Measurements from ENCODE around the gene NTMT1.

The NTMT1 gene

GRCh38 chr9:129665814-129666520 lies 40.0 kb downstream of the NTMT1 start:
- H3K4me3 ChIP-seq (ENCODE audit: low read length, poor library complexity, severe bottlenecking): no peak overlapping the region
- H3K4me1 ChIP-seq (ENCODE audit: insufficient read depth, low read length, poor library complexity, severe bottlenecking): no peaks in the 10 kb centered on the region
- H3F3A ChIP-seq (ENCODE audit: low read depth): no peaks in the 10 kb centered on the region
- no peak for TF ChIP-seq CTCF (conservative IDR thresholded peaks at IDR 0.05; ENCODE audit: low read length)
- TF ChIP-seq EZH2phosphoT487 (IDR thresholded peaks at IDR 0.05; ENCODE audit: borderline replicate concordance): no peak
- no peaks in the 10 kb centered on the region for H3K79me2 ChIP-seq (ENCODE audit: insufficient read depth, low read length)
- H2AFZ ChIP-seq (ENCODE audit: low read length): no peak overlapping the region
- no peaks in the 10 kb centered on the region for H4K20me1 ChIP-seq (ENCODE audit: insufficient read depth, low read length, poor library complexity, severe bottlenecking)
- H3K9me2 ChIP-seq (replicated peaks; ENCODE audit: low read depth, low read length): no peaks in the 10 kb centered on the region
- no peaks in the 10 kb centered on the region for H3K27me3 ChIP-seq (ENCODE audit: insufficient read depth, low read length, poor library complexity, severe bottlenecking)
- H3K4me2 ChIP-seq (ENCODE audit: low read depth, low read length, poor library complexity, severe bottlenecking): no peak overlapping the region
- H3K36me3 ChIP-seq (ENCODE audit: insufficient read depth, low read length): no peaks in the 10 kb centered on the region
- no peak overlapping the region for H3K9ac ChIP-seq (ENCODE audit: low read depth, low read length, poor library complexity, severe bottlenecking)
- no peaks in the 10 kb centered on the region for H3K9me3 ChIP-seq (ENCODE audit: insufficient read depth, low read depth, low read length)

- Histone ChIP-seq H3F3A (ENCODE audit: low read depth) (no peaks in the 10 kb centered on the region), H4K20me1 (ENCODE audit: insufficient read depth, low read length, poor library complexity, severe bottlenecking) (no peaks in the 10 kb centered on the region), H3K4me1 (ENCODE audit: insufficient read depth, low read length, poor library complexity, severe bottlenecking) (no peaks in the 10 kb centered on the region), H3K4me2 (ENCODE audit: low read depth, low read length, poor library complexity, severe bottlenecking) (no peak overlapping the region), H3K79me2 (ENCODE audit: insufficient read depth, low read length) (no peaks in the 10 kb centered on the region), H3K9me3 (ENCODE audit: insufficient read depth, low read depth, low read length) (no peaks in the 10 kb centered on the region), H2AFZ (ENCODE audit: low read length) (no peak overlapping the region), H3K27me3 (ENCODE audit: insufficient read depth, low read length, poor library complexity, severe bottlenecking) (no peaks in the 10 kb centered on the region), H3K9me2 (replicated peaks; ENCODE audit: low read depth, low read length) (no peaks in the 10 kb centered on the region), H3K36me3 (ENCODE audit: insufficient read depth, low read length) (no peaks in the 10 kb centered on the region), H3K4me3 (ENCODE audit: low read length, poor library complexity, severe bottlenecking) (no peak overlapping the region), H3K9ac (ENCODE audit: low read depth, low read length, poor library complexity, severe bottlenecking) (no peak overlapping the region)
- TF ChIP-seq EZH2phosphoT487 (IDR thresholded peaks at IDR 0.05; ENCODE audit: borderline replicate concordance) (no peak), CTCF (conservative IDR thresholded peaks at IDR 0.05; ENCODE audit: low read length) (no peak)
Measured at GRCh38 chr9:129666575-129666974, 40.6 kb downstream of the NTMT1 start.

- no peak for TF ChIP-seq CTCF (conservative IDR thresholded peaks at IDR 0.05; ENCODE audit: low read length)
- no peak for TF ChIP-seq EZH2phosphoT487 (IDR thresholded peaks at IDR 0.05; ENCODE audit: borderline replicate concordance)
- Histone ChIP-seq H3K9me3 (ENCODE audit: insufficient read depth, low read depth, low read length) (no peaks in the 10 kb centered on the region), H3F3A (ENCODE audit: low read depth) (no peaks in the 10 kb centered on the region), H3K36me3 (ENCODE audit: insufficient read depth, low read length) (no peaks in the 10 kb centered on the region), H3K4me3 (ENCODE audit: low read length, poor library complexity, severe bottlenecking) (no peak overlapping the region), H3K9ac (ENCODE audit: low read depth, low read length, poor library complexity, severe bottlenecking) (no peak overlapping the region), H3K9me2 (replicated peaks; ENCODE audit: low read depth, low read length) (no peaks in the 10 kb centered on the region), H3K4me2 (ENCODE audit: low read depth, low read length, poor library complexity, severe bottlenecking) (no peak overlapping the region), H3K4me1 (ENCODE audit: insufficient read depth, low read length, poor library complexity, severe bottlenecking) (no peaks in the 10 kb centered on the region), H4K20me1 (ENCODE audit: insufficient read depth, low read length, poor library complexity, severe bottlenecking) (no peaks in the 10 kb centered on the region), H3K79me2 (ENCODE audit: insufficient read depth, low read length) (no peaks in the 10 kb centered on the region), H2AFZ (ENCODE audit: low read length) (no peak overlapping the region), H3K27me3 (ENCODE audit: insufficient read depth, low read length, poor library complexity, severe bottlenecking) (no peaks in the 10 kb centered on the region)
Measured at GRCh38 chr9:129667378-129667777, 41.4 kb downstream of the NTMT1 start.

All from Loucy (cell line).